K562 (cell line): ENCODE data around the gene ETHE1. TPM values are rescaled to one million over a fixed set of nuclear protein-coding genes. Genes with fewer than 3 reads are reported as not detected.
A peak's percentile ranks its signal among the peaks of the same experiment; 100 is the strongest.

ENCODE experiments used
- ARID3A ChIP-seq: IDR thresholded peaks from 2 replicates; pipeline ENCODE4 v1.6.1; 2012; ENCODE audit warnings: low read depth, low read length, improper control_type of control experiment, borderline replicate concordance
- ASH1L ChIP-seq: fragments of 450-650 bp; IDR thresholded peaks from 2 replicates; pipeline ENCODE4 v1.6.1; 2018; ENCODE audit warnings: borderline replicate concordance, mild to moderate bottlenecking, low read depth; ENCODE audit not compliant: partially characterized antibody
- ATF6 ChIP-seq: sonication (generic); formaldehyde crosslinking; IDR thresholded peaks from 2 replicates; pipeline ENCODE4 v1.4.0; 2020; ENCODE audit warnings: mild to moderate bottlenecking, missing genetic modification reagents
- BMI1 ChIP-seq: fragments of 150-350 bp; IDR thresholded peaks from 2 replicates; pipeline ENCODE4 v1.6.1; 2014; ENCODE audit warnings: low read length
- CC2D1A ChIP-seq: fragments of 450-650 bp; IDR thresholded peaks from 2 replicates; pipeline ENCODE4 v1.6.1; 2017; ENCODE audit warnings: mild to moderate bottlenecking
- ESRRB ChIP-seq: fragments of 250-450 bp; sonication (Bioruptor Pico); IDR thresholded peaks from 2 replicates; pipeline ENCODE4 v1.5.0; 2020; ENCODE audit warnings: mild to moderate bottlenecking, moderate library complexity, borderline replicate concordance
- HMBOX1 ChIP-seq: sonication (generic); IDR thresholded peaks from 2 replicates; pipeline ENCODE4 v1.6.1; 2016
- ID3 ChIP-seq, 2 experiments: fragments of 250-450 bp in 1 of 2; fragments of 450-650 bp in 1 of 2; sonication (Bioruptor Pico) in 1 of 2; IDR thresholded peaks; 2 replicates each; pipeline versions ENCODE4 v1.6.1 to v1.8.0; 2016 to 2021; ENCODE audit warnings: mild to moderate bottlenecking in 2 of 2, moderate library complexity in 2 of 2, missing compliant biosample characterization in 1 of 2, missing genetic modification characterization in 1 of 2
- IRF2 ChIP-seq: sonication (generic); formaldehyde crosslinking; IDR thresholded peaks from 2 replicates; pipeline ENCODE4 v1.8.1; 2022; ENCODE audit warnings: mild to moderate bottlenecking, missing genetic modification reagents
- MAZ ChIP-seq, 2 experiments: fragments of 450-650 bp in 1 of 2; sonication (generic) in 1 of 2; formaldehyde crosslinking; IDR thresholded peaks in 1 of 2; conservative IDR thresholded peaks in 1 of 2; 2 replicates each; pipeline versions ENCODE4 v1.4.0 to v1.5.0; 2020; ENCODE audit warnings: mild to moderate bottlenecking in 1 of 2, missing genetic modification reagents in 1 of 2
- RCOR1 ChIP-seq, 2 experiments: IDR thresholded peaks; 2 replicates each; pipeline ENCODE4 v1.6.1; 2012; ENCODE audit warnings: low read depth in 2 of 2, low read length in 2 of 2, borderline replicate concordance in 1 of 2, improper control_type of control experiment in 1 of 2
- SRSF1 ChIP-seq: fragments of 200-400 bp; formaldehyde crosslinking; IDR thresholded peaks from 2 replicates; pipeline ENCODE4 v1.6.1; 2017; ENCODE audit warnings: mild to moderate bottlenecking, low read depth, low read length, moderate library complexity
- TAL1 ChIP-seq: fragments of 450-650 bp; IDR thresholded peaks from 2 replicates; pipeline ENCODE4 v1.6.1; 2016; ENCODE audit warnings: mild to moderate bottlenecking
- TSC22D4 ChIP-seq: fragments of 450-650 bp; IDR thresholded peaks from 2 replicates; pipeline ENCODE4 v1.6.1; 2016; ENCODE audit warnings: missing genetic modification characterization, missing biosample characterization, control low read depth
- ZBED1 ChIP-seq: IDR thresholded peaks from 2 replicates; pipeline ENCODE4 v1.6.1; 2014
- ZNF146 ChIP-seq: IDR thresholded peaks from one replicate; pipeline ENCODE4 v1.6.1; 2018; ENCODE audit warnings: missing compliant biosample characterization; ENCODE audit not compliant: unreplicated experiment
- polyA plus RNA-seq, 8 experiments: library from polyadenylated mRNA; depleted of rRNA in 4 of 8; stranded (reverse) in 5 of 8; unstranded in 3 of 8; fragments of >200 nt; fragmentation: Nextera tagmentation in 2 of 8; fragmentation: Illumina TruSeq in 1 of 8; extraction: Ambion mirVana in 2 of 8; extraction: Trizol in 1 of 8; gene quantifications; 2 replicates each; pipeline versions ENCODE4 v1.2.1 to v1.2.3, GENCODE V29; 2011 to 2014; ENCODE audit warnings: inconsistent platforms in 1 of 8, missing spikeins in 1 of 8
- total RNA-seq, 7 experiments: library from RNA; depleted of rRNA in 6 of 7; stranded (reverse); fragments of >200 nt in 6 of 7; fragmentation: Illumina TruSeq in 2 of 7; extraction: Trizol in 2 of 7; gene quantifications; 2 replicates each; pipeline versions ENCODE4 v1.2.1 to v1.2.3, GENCODE V29; 2011 to 2021; ENCODE audit warnings: low replicate concordance in 1 of 7
- TF ChIP-seq, protein P1 (sequence below): fragments of 450-650 bp; formaldehyde crosslinking; conservative IDR thresholded peaks from 2 replicates; pipeline ENCODE4 v1.4.0; 2022; ENCODE audit warnings: mild to moderate bottlenecking, missing genetic modification characterization
- TF ChIP-seq, protein P2 (sequence below): sonication (generic); formaldehyde crosslinking; IDR thresholded peaks from 2 replicates; pipeline ENCODE4 v1.8.1; 2023; ENCODE audit warnings: mild to moderate bottlenecking, missing genetic modification reagents

ETHE1 gene
- total and polyA plus RNA-seq, 9 of the 15 experiments (the other 6 are each of a cell fraction or from before 2014, with no cell fraction given) = 2.9 to 21.0 (median 10.2) TPM

- TF ChIP-seq ATF6 = no peak
- no peak for TF ChIP-seq IRF2 (CRISPR knock-in tag)
- no peak for TF ChIP-seq ZNF146
- TF ChIP-seq TSC22D4 = no peak
- peak; percentile 73 for TF ChIP-seq HMBOX1
- TF ChIP-seq ESRRB (CRISPR knock-in tag) = no peak
- TF ChIP-seq, protein P1, sequence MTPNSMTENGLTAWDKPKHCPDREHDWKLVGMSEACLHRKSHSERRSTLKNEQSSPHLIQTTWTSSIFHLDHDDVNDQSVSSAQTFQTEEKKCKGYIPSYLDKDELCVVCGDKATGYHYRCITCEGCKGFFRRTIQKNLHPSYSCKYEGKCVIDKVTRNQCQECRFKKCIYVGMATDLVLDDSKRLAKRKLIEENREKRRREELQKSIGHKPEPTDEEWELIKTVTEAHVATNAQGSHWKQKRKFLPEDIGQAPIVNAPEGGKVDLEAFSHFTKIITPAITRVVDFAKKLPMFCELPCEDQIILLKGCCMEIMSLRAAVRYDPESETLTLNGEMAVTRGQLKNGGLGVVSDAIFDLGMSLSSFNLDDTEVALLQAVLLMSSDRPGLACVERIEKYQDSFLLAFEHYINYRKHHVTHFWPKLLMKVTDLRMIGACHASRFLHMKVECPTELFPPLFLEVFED = no peak
- TF ChIP-seq BMI1 = no peak
- no peak for TF ChIP-seq ARID3A
- TF ChIP-seq ZBED1 = no peak
- TF ChIP-seq TAL1 = peak; percentile 20; the same call in 1 of the 2 replicates
- peak in 1 of 2 experiments; percentile 80; a peak in 2 of 4 replicates for TF ChIP-seq MAZ (CRISPR knock-in tag; conservative IDR thresholded peaks at IDR 0.05 in 1 of 2, IDR thresholded peaks at IDR 0.05 in 1 of 2)
- TF ChIP-seq CC2D1A = no peak
- TF ChIP-seq, protein P2, sequence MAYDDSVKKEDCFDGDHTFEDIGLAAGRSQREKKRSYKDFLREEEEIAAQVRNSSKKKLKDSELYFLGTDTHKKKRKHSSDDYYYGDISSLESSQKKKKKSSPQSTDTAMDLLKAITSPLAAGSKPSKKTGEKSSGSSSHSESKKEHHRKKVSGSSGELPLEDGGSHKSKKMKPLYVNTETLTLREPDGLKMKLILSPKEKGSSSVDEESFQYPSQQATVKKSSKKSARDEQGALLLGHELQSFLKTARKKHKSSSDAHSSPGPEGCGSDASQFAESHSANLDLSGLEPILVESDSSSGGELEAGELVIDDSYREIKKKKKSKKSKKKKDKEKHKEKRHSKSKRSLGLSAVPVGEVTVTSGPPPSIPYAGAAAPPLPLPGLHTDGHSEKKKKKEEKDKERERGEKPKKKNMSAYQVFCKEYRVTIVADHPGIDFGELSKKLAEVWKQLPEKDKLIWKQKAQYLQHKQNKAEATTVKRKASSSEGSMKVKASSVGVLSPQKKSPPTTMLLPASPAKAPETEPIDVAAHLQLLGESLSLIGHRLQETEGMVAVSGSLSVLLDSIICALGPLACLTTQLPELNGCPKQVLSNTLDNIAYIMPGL = no peak
- TF ChIP-seq RCOR1 (IDR thresholded peaks at IDR 0.05; ENCODE audit: borderline replicate concordance in 1 of 2, low read depth in 2 of 2, low read length in 2 of 2) = peak in 1 of 2 experiments; percentile 33; a peak in 1 of 4 replicates
- no peak for TF ChIP-seq SRSF1
- no peak for TF ChIP-seq ID3 (CRISPR knock-in tag; IDR thresholded peaks at IDR 0.05)
- no peak for TF ChIP-seq ID3 (tag; IDR thresholded peaks at IDR 0.05)
- TF ChIP-seq ASH1L = no peak
Observed at GRCh38 chr19:43503501-43504425, 23.2 kb downstream of the ETHE1 start (continued).
